Psoas muscle (tissue), 8 donors: Measurements from ENCODE around the gene TAOK3. TPM values are rescaled to one million over a fixed set of nuclear protein-coding genes. Genes with fewer than 3 reads are reported as not detected.

Experiments
- ATAC-seq, 4 donors: fragments of 200-7000 bp; cut with Tn5 transposase; one replicate each; pipeline ENCODE4 v1.9.1; 2020; ENCODE audit warnings: moderate library complexity in 3 of 4, mild to moderate bottlenecking in 2 of 4
- DNase-seq, 2 donors: peaks; one replicate each; pipeline ENCODE4 v3.0.0-alpha.2; 2020
- H3K27ac ChIP-seq: fragments of 200-600 bp; one replicate; pipeline ENCODE4 v1.8.0; 2022
- H3K27me3 ChIP-seq, 3 donors: fragments of 200-600 bp in 1 of 3; one replicate each; pipeline versions ENCODE4 v1.6.1 to v1.8.0; 2013 to 2022; ENCODE audit warnings: low read length in 2 of 3, mild to moderate bottlenecking in 2 of 3, moderate library complexity in 1 of 3; ENCODE audit not compliant: insufficient read depth in 3 of 3
- H3K36me3 ChIP-seq, 2 donors: fragments of 200-600 bp in 1 of 2; one replicate each; pipeline versions ENCODE4 v1.6.1 to v1.8.0; 2013 to 2022; ENCODE audit warnings: low read depth in 1 of 2, mild to moderate bottlenecking in 1 of 2, moderate library complexity in 1 of 2; ENCODE audit not compliant: insufficient read depth in 1 of 2
- H3K4me1 ChIP-seq: fragments of 200-600 bp; one replicate; pipeline ENCODE4 v1.8.0; 2022
- H3K4me3 ChIP-seq: fragments of 200-600 bp; one replicate; pipeline ENCODE4 v1.8.0; 2022; ENCODE audit warnings: mild to moderate bottlenecking
- H3K9me3 ChIP-seq: fragments of 200-600 bp; one replicate; pipeline ENCODE4 v1.8.0; 2022
- CTCF ChIP-seq: fragments of 200-600 bp; IDR thresholded peaks from one replicate; pipeline ENCODE4 v1.8.0; 2022; ENCODE audit warnings: antibody characterized with exemption
- WGBS, 3 donors: extraction: QIAGEN DNeasy Blood & Tissue Kit; methylation state at CpG; one replicate each; pipeline versions ENCODE4 v1.1.6 to v1.1.7; 2013; 5-methylcytosine and 5-hydroxymethylcytosine counted together
- intact Hi-C, 2 donors: fragments of 100-400 bp; cut with DNase I; formaldehyde crosslinking; loops; one replicate each; pipeline versions ENCODE4 v1.11.0 to v1.14.2; 2022
- polyA plus RNA-seq, 3 donors: library from polyadenylated mRNA; stranded (reverse); fragments of 200-250 nt; gene quantifications; one replicate each; pipeline ENCODE4 v1.2.3, GENCODE V29; 2013
- total RNA-seq, 4 donors: library from RNA; stranded (reverse); fragmentation: NEBNext Ultra II Directional in 2 of 4; extraction: Animal tissue kit (Norgen Biotek cat#: 25700) in 2 of 4; gene quantifications; one replicate each; pipeline versions ENCODE4 v1.2.1 to v1.2.4, GENCODE V29; 2021 to 2023
- donor health status: healthy with polysubstance abuse.
- donor health status: DM: no; HTN: no; CAD: no; lungs with moderate emphysema.
- donor health status: Bipolar disorder and iron deficiency.
- donor health status: healthy.
- donor health status: DM: yes; HTN: yes; CAD: no.
- donor health status: DM: no; HTN: no; CAD: no.
- donor health status: DM: no; HTN: no; CAD: no.
- donor health status: DM: yes; HTN: yes; CAD: no.

The TAOK3 gene
- total and polyA plus RNA-seq, 7 donors: 6.5 to 22.2 (median 18.2) TPM

- peaks cover 6 to 92% of the 10 kb centered on the region in 2 donors for H3K36me3 ChIP-seq
- H3K4me3 ChIP-seq: no peak overlapping the region
- H3K27me3 ChIP-seq: no peaks in the 10 kb centered on the region
- ATAC-seq (no peak), DNase-seq (no peak)
- intact Hi-C loops: loop anchor here in 1 of 2 donors (10.0 kb wide), 1 partner anchor 271 kb away; no protein-coding TSS in a partner anchor
- TF ChIP-seq CTCF: no peak
- WGBS, 3 donors: 77 to 84% (median 83%) methylated on average over 9 of the region's 9 CpGs
- H3K9me3 ChIP-seq: no peaks in the 10 kb centered on the region
- no peaks in the 10 kb centered on the region for H3K4me1 ChIP-seq
- H3K27ac ChIP-seq: no peak overlapping the region
Observed at GRCh38 chr12:118145798-118146156, 226.9 kb downstream of the TAOK3 start.

DNA sequence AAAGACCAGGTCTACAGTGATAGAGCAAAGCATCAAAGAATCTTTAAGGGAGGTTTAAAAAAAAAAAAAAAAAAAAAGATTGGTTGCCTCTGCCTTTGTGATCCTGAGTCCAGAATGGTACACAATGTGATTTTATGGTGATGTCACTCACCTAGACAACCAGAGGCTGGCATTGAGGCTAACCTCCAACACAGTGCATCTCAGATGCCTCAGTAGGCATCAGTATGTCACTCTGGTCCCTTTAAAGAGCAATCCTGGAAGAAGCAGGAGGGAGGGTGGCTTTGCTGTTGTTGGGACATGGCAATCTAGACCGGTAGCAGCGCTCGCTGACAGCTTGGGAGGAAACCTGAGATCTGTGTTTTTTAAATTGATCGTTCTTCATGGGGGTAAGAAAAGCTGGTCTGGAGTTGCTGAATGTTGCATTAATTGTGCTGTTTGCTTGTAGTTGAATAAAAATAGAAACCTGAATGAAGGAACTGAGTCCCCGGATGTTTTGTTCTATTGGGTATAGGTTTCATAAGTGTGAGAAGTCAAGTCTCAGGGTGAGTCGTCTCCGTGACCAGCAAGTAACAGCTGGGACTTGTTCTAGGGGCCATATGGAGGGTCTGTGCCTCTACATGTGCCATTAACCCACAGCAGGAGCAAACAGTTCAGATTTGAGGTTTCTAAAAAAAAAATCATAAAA is 227.5 kb downstream of the TAOK3 start:
- 48 to 77% (median 49%) methylated on average over 7 of the region's 7 CpGs for WGBS, 3 donors
- no peaks in the 10 kb centered on the region for H3K4me1 ChIP-seq
- H3K4me3 ChIP-seq: no peak overlapping the region
- H3K27ac ChIP-seq: no peak overlapping the region
- H3K27me3 ChIP-seq: no peaks in the 10 kb centered on the region
- no peak for DNase-seq
- H3K9me3 ChIP-seq: no peaks in the 10 kb centered on the region
- intact Hi-C loops: loop anchor here in 1 of 2 donors (10.0 kb wide), 1 partner anchor 270 kb away; no protein-coding TSS in a partner anchor
- peak in 3 of 4 donors; percentile 33 to 51 (median 34) for ATAC-seq
- H3K36me3 ChIP-seq: peaks cover 7 to 92% of the 10 kb centered on the region in 2 donors
- TF ChIP-seq CTCF: no peak

DNA sequence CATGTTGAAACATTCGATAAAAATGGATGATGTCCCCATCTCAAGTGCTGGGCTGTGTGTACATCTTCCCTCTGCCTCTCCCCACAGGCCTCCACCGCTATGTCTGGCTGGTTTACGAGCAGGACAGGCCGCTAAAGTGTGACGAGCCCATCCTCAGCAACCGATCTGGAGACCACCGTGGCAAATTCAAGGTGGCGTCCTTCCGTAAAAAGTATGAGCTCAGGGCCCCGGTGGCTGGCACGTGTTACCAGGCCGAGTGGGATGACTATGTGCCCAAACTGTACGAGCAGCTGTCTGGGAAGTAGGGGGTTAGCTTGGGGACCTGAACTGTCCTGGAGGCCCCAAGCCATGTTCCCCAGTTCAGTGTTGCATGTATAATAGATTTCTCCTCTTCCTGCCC is 228.2 kb downstream of the TAOK3 start:
- Histone ChIP-seq H3K4me1 (no peaks in the 10 kb centered on the region), H3K36me3 (peaks cover 9 to 92% of the 10 kb centered on the region in 2 donors), H3K27me3 (no peaks in the 10 kb centered on the region), H3K9me3 (no peaks in the 10 kb centered on the region), H3K27ac (no peak overlapping the region), H3K4me3 (no peak overlapping the region)
- WGBS, 3 donors: 83 to 88% (median 86%) methylated on average over 13 of the region's 13 CpGs
- ATAC-seq: peak in 1 of 4 donors; percentile 21
- intact Hi-C loops: loop anchor here in 1 of 2 donors (10.0 kb wide), 1 partner anchor 270 kb away; no protein-coding TSS in a partner anchor
- TF ChIP-seq CTCF: no peak
- DNase-seq: no peak

- H3K27me3 ChIP-seq: no peaks in the 10 kb centered on the region
Observed at GRCh38 chr12:118140825-118141224, 231.9 kb downstream of the TAOK3 start.

More at GRCh38 chr12:118140825-118141224, 231.9 kb downstream of the TAOK3 start:
- Histone ChIP-seq H3K27ac (no peak overlapping the region), H3K36me3 (peaks cover 12 to 80% of the 10 kb centered on the region in 2 donors), H3K4me1 (peaks cover 8% of the 10 kb centered on the region), H3K4me3 (no peak overlapping the region), H3K9me3 (no peaks in the 10 kb centered on the region)
- TF ChIP-seq CTCF: no peak
- 95 to 96% (median 95%) methylated on average over 8 of the region's 8 CpGs for WGBS, 3 donors
- no peak for ATAC-seq
- DNase-seq: no peak
- intact Hi-C loops: loop anchor here in 1 of 2 donors (10.0 kb wide), 1 partner anchor 266 kb away; no protein-coding TSS in a partner anchor
